Natural killer cell treated with Interleukin-12 subunit alpha and Interleukin-12 subunit beta and Interleukin-15 and Interleukin-18, amount 100 ng/mL, for 72 hours (primary cell): ENCODE data around the gene ELAVL2. TPM values are rescaled to one million over a fixed set of nuclear protein-coding genes. Genes with fewer than 3 reads are reported as not detected.

Experiments
- ATAC-seq, 2 donors: fragments of 150-1000 bp; cut with Tn5 transposase in 1 of 2; sonication (Bioruptor Pico), chemical (Tn5 transposase) in 1 of 2; 2 replicates each; pipeline ENCODE4 v1.10.0; 2021
- DNase-seq: peaks from one replicate; pipeline ENCODE4 v3.0.0; 2022; ENCODE audit warnings: low spot score
- H3K27ac Mint-ChIP-seq, 2 donors: 1 replicate in 1 of 2; 2 replicates in 1 of 2; pipeline ENCODE4 v1.8.0; 2022; ENCODE audit warnings: mixed read lengths in 2 of 2, mild to moderate bottlenecking in 1 of 2, moderate library complexity in 1 of 2
- H3K27me3 Mint-ChIP-seq, 2 donors: 1 replicate in 1 of 2; 2 replicates in 1 of 2; pipeline ENCODE4 v1.8.0; 2022; ENCODE audit warnings: mixed read lengths in 2 of 2
- H3K36me3 Mint-ChIP-seq: one replicate; pipeline ENCODE4 v1.8.0; 2022; ENCODE audit warnings: mixed read lengths
- H3K4me1 Mint-ChIP-seq, 2 donors: 1 replicate in 1 of 2; 2 replicates in 1 of 2; pipeline ENCODE4 v1.8.0; 2022; ENCODE audit warnings: low read depth in 2 of 2, mixed read lengths in 2 of 2, mild to moderate bottlenecking in 1 of 2
- H3K4me3 Mint-ChIP-seq: one replicate; pipeline ENCODE4 v1.8.0; 2022; ENCODE audit warnings: mixed read lengths
- H3K9me3 Mint-ChIP-seq: 2 replicates; pipeline ENCODE4 v1.8.0; 2022; ENCODE audit warnings: mixed read lengths
- total RNA-seq, 2 donors: library from RNA; stranded (reverse); gene quantifications; one replicate each; pipeline ENCODE4 v1.2.3, GENCODE V29; 2022

Gene ELAVL2
- total RNA-seq, 2 donors from 2014 or later, result not detected

- Mint-ChIP-seq H3K27ac (no peak overlapping the region), H3K4me3 (no peak overlapping the region), H3K4me1 (no peaks in the 10 kb centered on the region), H3K27me3 (peaks cover 0 to 11% of the 10 kb centered on the region in 2 donors), H3K36me3 (no peaks in the 10 kb centered on the region), H3K9me3 (peaks cover 3% of the 10 kb centered on the region)
- no peak for DNase-seq
- ATAC-seq, result no peak
These were observed 340 bp downstream of the ELAVL2 start for GRCh38 chr9:23825700-23826099.

- H3K4me1 Mint-ChIP-seq, result no peaks in the 10 kb centered on the region
- H3K27ac Mint-ChIP-seq, result no peak overlapping the region
- peaks cover 0 to 8% of the 10 kb centered on the region in 2 donors for H3K27me3 Mint-ChIP-seq
- no peak for DNase-seq
- H3K4me3 Mint-ChIP-seq, result no peak overlapping the region
- ATAC-seq, result no peak
- peaks cover 3% of the 10 kb centered on the region for H3K9me3 Mint-ChIP-seq
- H3K36me3 Mint-ChIP-seq, result peaks cover 2% of the 10 kb centered on the region
These were observed 1.0 kb downstream of the ELAVL2 start for GRCh38 chr9:23824830-23825591.

- H3K9me3 Mint-ChIP-seq, result peaks cover 6% of the 10 kb centered on the region
- peaks cover 10% of the 10 kb centered on the region for H3K36me3 Mint-ChIP-seq
- DNase-seq (no peak), ATAC-seq (peak in 1 of 2 donors; percentile 20)
- H3K4me3 Mint-ChIP-seq, result no peak overlapping the region
- H3K4me1 Mint-ChIP-seq, result no peaks in the 10 kb centered on the region
- no peak overlapping the region for H3K27ac Mint-ChIP-seq
- H3K27me3 Mint-ChIP-seq, result peaks cover 0 to 13% of the 10 kb centered on the region in 2 donors
These were observed 1.8 kb downstream of the ELAVL2 start for GRCh38 chr9:23823986-23824829.

- Mint-ChIP-seq H3K4me1 (no peaks in the 10 kb centered on the region), H3K9me3 (peaks cover 3% of the 10 kb centered on the region), H3K36me3 (peaks cover 18% of the 10 kb centered on the region), H3K4me3 (no peak overlapping the region), H3K27ac (no peak overlapping the region), H3K27me3 (peaks cover 0 to 15% of the 10 kb centered on the region in 2 donors)
- ATAC-seq (no peak), DNase-seq (no peak)
These were observed 2.8 kb downstream of the ELAVL2 start for GRCh38 chr9:23823269-23823668.

GRCh38 chr9:23822261-23823169 lies 3.5 kb downstream of the ELAVL2 start:
- peaks cover 3% of the 10 kb centered on the region for H3K9me3 Mint-ChIP-seq
- H3K27ac Mint-ChIP-seq, result no peak overlapping the region
- DNase-seq (no peak), ATAC-seq (no peak)
- no peak overlapping the region for H3K4me3 Mint-ChIP-seq
- peaks cover 18% of the 10 kb centered on the region for H3K36me3 Mint-ChIP-seq
- peaks cover 0 to 15% of the 10 kb centered on the region in 2 donors for H3K27me3 Mint-ChIP-seq
- H3K4me1 Mint-ChIP-seq, result no peaks in the 10 kb centered on the region

GRCh38 chr9:23821375-23822181 lies 4.5 kb downstream of the ELAVL2 start:
- Mint-ChIP-seq H3K9me3 (peaks cover 3% of the 10 kb centered on the region), H3K36me3 (peaks cover 18% of the 10 kb centered on the region), H3K27ac (no peak overlapping the region), H3K4me1 (no peaks in the 10 kb centered on the region), H3K27me3 (peaks cover 0 to 15% of the 10 kb centered on the region in 2 donors), H3K4me3 (no peak overlapping the region)
- DNase-seq (no peak), ATAC-seq (no peak)

- H3K27ac Mint-ChIP-seq, result no peak overlapping the region
- DNase-seq (no peak), ATAC-seq (no peak)
- peaks cover 18% of the 10 kb centered on the region for H3K36me3 Mint-ChIP-seq
- peaks cover 0 to 15% of the 10 kb centered on the region in 2 donors for H3K27me3 Mint-ChIP-seq
- no peak overlapping the region for H3K4me3 Mint-ChIP-seq
- H3K4me1 Mint-ChIP-seq, result no peaks in the 10 kb centered on the region
- H3K9me3 Mint-ChIP-seq, result peaks cover 3% of the 10 kb centered on the region
These were observed 5.3 kb downstream of the ELAVL2 start for GRCh38 chr9:23820451-23821374.

GRCh38 chr9:23819403-23819802 lies 6.6 kb downstream of the ELAVL2 start:
- peaks cover 0 to 15% of the 10 kb centered on the region in 2 donors for H3K27me3 Mint-ChIP-seq
- H3K27ac Mint-ChIP-seq, result no peak overlapping the region
- ATAC-seq, result no peak
- peaks cover 18% of the 10 kb centered on the region for H3K36me3 Mint-ChIP-seq
- H3K9me3 Mint-ChIP-seq, result peaks cover 3% of the 10 kb centered on the region
- no peak for DNase-seq
- H3K4me1 Mint-ChIP-seq, result no peaks in the 10 kb centered on the region
- no peak overlapping the region for H3K4me3 Mint-ChIP-seq

- Mint-ChIP-seq H3K9me3 (peaks cover 7% of the 10 kb centered on the region), H3K4me1 (no peaks in the 10 kb centered on the region), H3K4me3 (no peak overlapping the region), H3K27ac (no peak overlapping the region), H3K36me3 (peaks cover 16% of the 10 kb centered on the region), H3K27me3 (peaks cover 0 to 3% of the 10 kb centered on the region in 2 donors)
- ATAC-seq, result no peak
- DNase-seq, result no peak
These were observed 11.8 kb downstream of the ELAVL2 start for GRCh38 chr9:23814243-23814642.

GRCh38 chr9:23812673-23813072 lies 13.4 kb downstream of the ELAVL2 start:
- Mint-ChIP-seq H3K4me3 (no peak overlapping the region), H3K9me3 (peaks cover 7% of the 10 kb centered on the region), H3K36me3 (peaks cover 8% of the 10 kb centered on the region), H3K4me1 (no peaks in the 10 kb centered on the region), H3K27me3 (no peaks in the 10 kb centered on the region), H3K27ac (no peak overlapping the region)
- ATAC-seq (no peak), DNase-seq (no peak)

GRCh38 chr9:23811633-23812032 lies 14.4 kb downstream of the ELAVL2 start:
- Mint-ChIP-seq H3K4me3 (no peak overlapping the region), H3K36me3 (peaks cover 8% of the 10 kb centered on the region), H3K4me1 (no peaks in the 10 kb centered on the region), H3K27me3 (no peaks in the 10 kb centered on the region), H3K9me3 (peaks cover 7% of the 10 kb centered on the region), H3K27ac (no peak overlapping the region)
- ATAC-seq (no peak), DNase-seq (no peak)

- DNase-seq (no peak), ATAC-seq (no peak)
- Mint-ChIP-seq H3K4me3 (no peak overlapping the region), H3K4me1 (no peaks in the 10 kb centered on the region), H3K9me3 (peaks cover 7% of the 10 kb centered on the region), H3K27me3 (no peaks in the 10 kb centered on the region), H3K27ac (no peak overlapping the region), H3K36me3 (no peaks in the 10 kb centered on the region)
These were observed 22.8 kb downstream of the ELAVL2 start for GRCh38 chr9:23803216-23803615.
